Trophoblast cell (in vitro differentiated cells and primary cell): ENCODE data around the gene USO1.

Experiments used
- DNase-seq, 2 donors: peaks; one replicate each; pipeline ENCODE4 v3.0.0-alpha.2; 2016
- H2AFZ ChIP-seq: 2 replicates; pipeline ENCODE4 v1.6.1; 2013; ENCODE audit warnings: low read length, moderate library complexity, mild to moderate bottlenecking; ENCODE audit not compliant: insufficient read depth, poor library complexity
- H2AK5ac ChIP-seq: 2 replicates; pipeline ENCODE4 v1.6.1; 2013; ENCODE audit warnings: mild to moderate bottlenecking, low read length
- H2BK120ac ChIP-seq: 2 replicates; pipeline ENCODE4 v1.6.1; 2013; ENCODE audit warnings: low read length, mild to moderate bottlenecking, moderate library complexity; ENCODE audit not compliant: insufficient read depth, poor library complexity
- H2BK12ac ChIP-seq: 2 replicates; pipeline ENCODE4 v1.6.1; 2013; ENCODE audit warnings: mild to moderate bottlenecking, low read length, moderate library complexity
- H2BK5ac ChIP-seq: 2 replicates; pipeline ENCODE4 v1.6.1; 2013; ENCODE audit warnings: low read length, low read depth, moderate library complexity, mild to moderate bottlenecking; ENCODE audit not compliant: poor library complexity
- H3K14ac ChIP-seq: 2 replicates; pipeline ENCODE4 v1.6.1; 2013; ENCODE audit warnings: mild to moderate bottlenecking, low read length
- H3K18ac ChIP-seq: 2 replicates; pipeline ENCODE4 v1.6.1; 2013; ENCODE audit warnings: mild to moderate bottlenecking, low read length
- H3K23ac ChIP-seq: 2 replicates; pipeline ENCODE4 v1.6.1; 2013; ENCODE audit warnings: low read length
- H3K27ac ChIP-seq: 2 replicates; pipeline ENCODE4 v1.5.1; 2013; ENCODE audit warnings: low read depth, mild to moderate bottlenecking, inconsistent platforms, low read length, moderate library complexity
- H3K27me3 ChIP-seq: 2 replicates; pipeline ENCODE4 v1.6.1; 2013; ENCODE audit warnings: inconsistent platforms, mild to moderate bottlenecking, low read length, moderate library complexity; ENCODE audit not compliant: insufficient read depth
- H3K36me3 ChIP-seq, 2 experiments: 1 replicate in 1 of 2; 2 replicates in 1 of 2; pipeline ENCODE4 v1.6.1; 2013; ENCODE audit warnings: low read length in 2 of 2, mild to moderate bottlenecking in 2 of 2, moderate library complexity in 1 of 2; ENCODE audit not compliant: insufficient read depth in 2 of 2, control insufficient read depth in 1 of 2
- H3K4ac ChIP-seq: 2 replicates; pipeline ENCODE4 v1.6.1; 2013; ENCODE audit warnings: low read depth, mild to moderate bottlenecking, low read length, moderate library complexity
- H3K4me1 ChIP-seq, 2 experiments: 1 replicate in 1 of 2; 2 replicates in 1 of 2; pipeline ENCODE4 v1.6.1; 2013; ENCODE audit warnings: low read length in 2 of 2, mild to moderate bottlenecking in 2 of 2, moderate library complexity in 1 of 2; ENCODE audit not compliant: insufficient read depth in 2 of 2, control insufficient read depth in 1 of 2
- H3K4me2 ChIP-seq: 2 replicates; pipeline ENCODE4 v1.6.1; 2013; ENCODE audit warnings: inconsistent platforms, mild to moderate bottlenecking, low read length, moderate library complexity
- H3K4me3 ChIP-seq: 2 replicates; pipeline ENCODE4 v1.5.1; 2013; ENCODE audit warnings: mild to moderate bottlenecking, low read depth, low read length, inconsistent platforms
- H3K79me1 ChIP-seq: one replicate; pipeline ENCODE4 v1.6.1; 2013; ENCODE audit warnings: low read length
- H3K79me2 ChIP-seq: 2 replicates; pipeline ENCODE4 v1.6.1; 2013; ENCODE audit warnings: low read length, mild to moderate bottlenecking; ENCODE audit not compliant: control insufficient read depth, insufficient read depth, poor library complexity
- H3K9ac ChIP-seq: 2 replicates; pipeline ENCODE4 v1.6.1; 2013; ENCODE audit warnings: mild to moderate bottlenecking, low read length
- H3K9me3 ChIP-seq: 2 replicates; pipeline ENCODE4 v1.6.1; 2013; ENCODE audit warnings: low read depth, mild to moderate bottlenecking, control low read depth, inconsistent platforms, low read length; ENCODE audit not compliant: insufficient read depth
- H4K12ac ChIP-seq: 2 replicates; pipeline ENCODE4 v1.6.1; 2013; ENCODE audit warnings: low read depth, mild to moderate bottlenecking, low read length, moderate library complexity
- H4K8ac ChIP-seq: 2 replicates; pipeline ENCODE4 v1.6.1; 2013; ENCODE audit warnings: low read depth, mild to moderate bottlenecking, low read length, moderate library complexity
- H4K91ac ChIP-seq: one replicate; pipeline ENCODE4 v1.6.1; 2013; ENCODE audit warnings: low read depth, mild to moderate bottlenecking, low read length, moderate library complexity
- WGBS: extraction: QIAGEN DNeasy Blood & Tissue Kit; methylation state at CpG from one replicate; pipeline ENCODE4 v1.1.7; 2013; ENCODE audit warnings: missing lambda C conversion rate; ENCODE audit not compliant: insufficient read length, insufficient coverage; ENCODE audit errors: extremely low coverage; 5-methylcytosine and 5-hydroxymethylcytosine counted together

Gene USO1

GRCh38 chr4:75741027-75741426 lies 16.6 kb downstream of the USO1 start:
- H3K18ac ChIP-seq = no peak overlapping the region
- H3K23ac ChIP-seq = no peak overlapping the region
- no peaks in the 10 kb centered on the region for H3K79me1 ChIP-seq
- H2AFZ ChIP-seq = no peak overlapping the region
- no peaks in the 10 kb centered on the region for H3K79me2 ChIP-seq
- no peak overlapping the region for H4K12ac ChIP-seq
- H3K9ac ChIP-seq = no peak overlapping the region
- H3K14ac ChIP-seq = no peak overlapping the region
- no peak overlapping the region for H4K8ac ChIP-seq
- no peak overlapping the region for H2BK12ac ChIP-seq
- H3K4ac ChIP-seq = no peak overlapping the region
- no peak overlapping the region for H3K4me2 ChIP-seq
- no peak overlapping the region for H4K91ac ChIP-seq
- no peak overlapping the region for H2BK5ac ChIP-seq
- H3K4me3 ChIP-seq = no peak overlapping the region
- no peaks in the 10 kb centered on the region for H3K9me3 ChIP-seq
- no peak overlapping the region for H2BK120ac ChIP-seq
- peak in 1 of 2 donors; percentile 47 for DNase-seq
- H3K27me3 ChIP-seq = no peaks in the 10 kb centered on the region
- H3K27ac ChIP-seq = no peak overlapping the region
- peaks cover 0 to 1% of the 10 kb centered on the region in 2 experiments for H3K36me3 ChIP-seq
- no peak overlapping the region for H2AK5ac ChIP-seq
- no CpG with 5 or more reads among the region's 2 CpGs for WGBS
- no peaks in the 10 kb centered on the region for H3K4me1 ChIP-seq

GRCh38 chr4:75742451-75742850 lies 18.1 kb downstream of the USO1 start:
- no peak overlapping the region for H4K8ac ChIP-seq
- no peaks in the 10 kb centered on the region for H3K4me1 ChIP-seq
- no peaks in the 10 kb centered on the region for H3K9me3 ChIP-seq
- H2BK5ac ChIP-seq = no peak overlapping the region
- H3K27ac ChIP-seq = no peak overlapping the region
- H3K23ac ChIP-seq = no peak overlapping the region
- H4K91ac ChIP-seq = no peak overlapping the region
- H2BK12ac ChIP-seq = no peak overlapping the region
- H3K27me3 ChIP-seq = no peaks in the 10 kb centered on the region
- no peak overlapping the region for H3K4ac ChIP-seq
- no peaks in the 10 kb centered on the region for H3K79me2 ChIP-seq
- DNase-seq = peak; percentile 38 to 98
- no peak overlapping the region for H3K4me2 ChIP-seq
- no peak overlapping the region for H3K9ac ChIP-seq
- H3K14ac ChIP-seq = no peak overlapping the region
- H2AK5ac ChIP-seq = no peak overlapping the region
- H4K12ac ChIP-seq = no peak overlapping the region
- H3K79me1 ChIP-seq = no peaks in the 10 kb centered on the region
- H2BK120ac ChIP-seq = no peak overlapping the region
- H3K18ac ChIP-seq = no peak overlapping the region
- H3K4me3 ChIP-seq = no peak overlapping the region
- H2AFZ ChIP-seq = no peak overlapping the region
- H3K36me3 ChIP-seq = no peaks in the 10 kb centered on the region

GRCh38 chr4:75745161-75745560 lies 20.8 kb downstream of the USO1 start:
- no peaks in the 10 kb centered on the region for H3K27me3 ChIP-seq
- H3K4me1 ChIP-seq = no peaks in the 10 kb centered on the region
- no peaks in the 10 kb centered on the region for H3K79me2 ChIP-seq
- no peaks in the 10 kb centered on the region for H3K36me3 ChIP-seq
- no peaks in the 10 kb centered on the region for H3K79me1 ChIP-seq
- no peak overlapping the region for H3K4me2 ChIP-seq
- H3K4ac ChIP-seq = no peak overlapping the region
- no peak overlapping the region for H3K9ac ChIP-seq
- no peak overlapping the region for H2AK5ac ChIP-seq
- H4K91ac ChIP-seq = no peak overlapping the region
- no peak overlapping the region for H2BK120ac ChIP-seq
- H3K23ac ChIP-seq = no peak overlapping the region
- no peak overlapping the region for H3K14ac ChIP-seq
- no peaks in the 10 kb centered on the region for H3K9me3 ChIP-seq
- no peak overlapping the region for H4K12ac ChIP-seq
- H3K27ac ChIP-seq = no peak overlapping the region
- WGBS = no CpG with 5 or more reads among the region's 2 CpGs
- H2AFZ ChIP-seq = no peak overlapping the region
- DNase-seq = peak in 1 of 2 donors; percentile 36
- no peak overlapping the region for H3K4me3 ChIP-seq
- H2BK12ac ChIP-seq = no peak overlapping the region
- H3K18ac ChIP-seq = no peak overlapping the region
- no peak overlapping the region for H2BK5ac ChIP-seq
- no peak overlapping the region for H4K8ac ChIP-seq

GRCh38 chr4:75745721-75746199 lies 21.4 kb downstream of the USO1 start:
- Histone ChIP-seq H3K4me2 (no peak overlapping the region), H3K4ac (no peak overlapping the region), H2AFZ (no peak overlapping the region), H4K91ac (no peak overlapping the region), H2BK12ac (no peak overlapping the region), H3K4me3 (no peak overlapping the region), H3K27me3 (no peaks in the 10 kb centered on the region), H3K23ac (no peak overlapping the region), H3K14ac (no peak overlapping the region), H3K4me1 (no peaks in the 10 kb centered on the region), H3K36me3 (no peaks in the 10 kb centered on the region), H2AK5ac (no peak overlapping the region), H3K79me2 (no peaks in the 10 kb centered on the region), H3K9ac (no peak overlapping the region), H2BK5ac (no peak overlapping the region), H3K9me3 (no peaks in the 10 kb centered on the region), H3K27ac (no peak overlapping the region), H3K79me1 (no peaks in the 10 kb centered on the region), H2BK120ac (no peak overlapping the region), H4K8ac (no peak overlapping the region), H4K12ac (no peak overlapping the region), H3K18ac (no peak overlapping the region)
- DNase-seq = no peak
- no CpG with 5 or more reads among the region's 9 CpGs for WGBS
